ES-I3 (cell line): Measurements from ENCODE around the gene SARDH.

Experiments
- H3K36me3 ChIP-seq: 2 replicates; pipeline ENCODE4 v1.6.1; 2013; ENCODE audit warnings: mild to moderate bottlenecking, low read length, control low read depth, moderate library complexity; ENCODE audit not compliant: insufficient read depth
- H3K4me1 ChIP-seq: 2 replicates; pipeline ENCODE4 v1.6.1; 2013; ENCODE audit warnings: mild to moderate bottlenecking, control low read depth, low read length; ENCODE audit not compliant: insufficient read depth
- H3K9ac ChIP-seq: 2 replicates; pipeline ENCODE4 v1.6.1; 2013; ENCODE audit warnings: low read depth, mild to moderate bottlenecking, low read length, moderate library complexity
- H3K9me3 ChIP-seq: 2 replicates; pipeline ENCODE4 v1.6.1; 2013; ENCODE audit warnings: mild to moderate bottlenecking, low read length, moderate library complexity; ENCODE audit not compliant: control insufficient read depth, insufficient read depth

Gene SARDH

DNA sequence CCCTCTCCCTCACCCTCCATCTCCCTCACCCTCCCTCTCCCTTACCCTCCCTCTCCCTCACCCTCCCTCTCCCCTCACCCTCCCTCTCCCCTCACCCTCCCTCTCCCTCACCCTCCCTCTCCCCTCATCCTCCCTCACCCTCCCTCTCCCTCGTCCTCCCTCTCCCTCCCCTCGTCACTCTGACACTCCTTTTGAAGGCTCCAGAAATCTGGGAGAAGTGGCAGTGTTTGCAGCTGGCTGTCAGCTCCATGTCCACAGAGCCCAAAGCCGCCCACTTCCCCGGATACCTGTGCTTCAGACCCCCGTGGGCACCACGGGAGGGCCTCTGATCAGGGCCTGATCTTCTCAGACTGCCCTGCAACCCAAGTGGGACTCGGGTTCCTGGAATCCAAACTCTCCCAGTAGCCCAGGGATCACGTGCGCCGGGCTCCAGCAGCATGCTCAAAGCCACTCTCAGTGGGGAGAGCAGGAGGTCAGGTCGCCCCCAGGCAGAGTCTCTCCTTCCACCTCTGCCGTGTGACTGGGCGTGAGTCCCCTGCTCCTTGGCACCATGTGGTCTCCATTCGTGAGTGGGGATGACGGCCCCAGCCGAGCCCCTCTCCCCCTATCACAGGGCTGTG lies 68.9 kb downstream of the SARDH start:
- H3K36me3 ChIP-seq, result no peaks in the 10 kb centered on the region
- H3K9me3 ChIP-seq, result no peaks in the 10 kb centered on the region
- peaks cover 1% of the 10 kb centered on the region; the same call in 1 of the 2 replicates for H3K4me1 ChIP-seq
- no peak overlapping the region for H3K9ac ChIP-seq

DNA sequence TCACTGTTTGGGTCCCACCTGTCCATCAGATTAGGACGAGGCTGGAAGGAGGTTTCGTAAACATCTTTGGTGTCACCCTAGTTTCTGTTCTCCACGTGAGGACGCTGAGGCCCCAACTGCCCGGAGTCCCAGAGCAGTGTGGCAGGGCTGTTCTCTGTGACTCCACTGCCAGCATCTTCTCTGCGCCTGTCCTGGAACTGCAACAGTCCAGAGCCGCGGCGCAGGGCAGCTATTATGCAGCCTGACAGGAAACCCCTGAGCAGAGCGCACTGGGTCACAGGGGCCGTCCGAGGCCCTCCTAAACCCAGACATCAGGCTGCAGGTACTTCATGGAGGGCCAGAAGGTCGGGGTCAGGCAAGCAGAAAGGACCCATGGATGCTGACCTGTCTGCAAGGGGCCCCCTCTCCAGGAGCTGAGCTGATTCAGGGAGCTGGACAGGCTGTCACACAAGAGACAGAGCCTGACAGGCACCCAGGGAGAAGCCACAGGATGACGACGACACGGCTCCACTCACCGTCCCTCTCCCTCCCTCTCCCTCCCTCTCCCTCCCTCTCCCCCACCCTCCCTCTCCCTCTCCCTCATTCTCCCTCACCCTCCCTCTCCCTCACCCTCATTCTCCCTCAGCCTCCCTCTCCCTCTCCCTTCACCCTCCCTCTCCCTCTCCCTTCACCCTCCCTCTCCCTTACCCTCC lies 70.2 kb downstream of the SARDH start:
- Histone ChIP-seq H3K9me3 (no peaks in the 10 kb centered on the region), H3K36me3 (no peaks in the 10 kb centered on the region), H3K9ac (no peak overlapping the region), H3K4me1 (no peaks in the 10 kb centered on the region)

DNA sequence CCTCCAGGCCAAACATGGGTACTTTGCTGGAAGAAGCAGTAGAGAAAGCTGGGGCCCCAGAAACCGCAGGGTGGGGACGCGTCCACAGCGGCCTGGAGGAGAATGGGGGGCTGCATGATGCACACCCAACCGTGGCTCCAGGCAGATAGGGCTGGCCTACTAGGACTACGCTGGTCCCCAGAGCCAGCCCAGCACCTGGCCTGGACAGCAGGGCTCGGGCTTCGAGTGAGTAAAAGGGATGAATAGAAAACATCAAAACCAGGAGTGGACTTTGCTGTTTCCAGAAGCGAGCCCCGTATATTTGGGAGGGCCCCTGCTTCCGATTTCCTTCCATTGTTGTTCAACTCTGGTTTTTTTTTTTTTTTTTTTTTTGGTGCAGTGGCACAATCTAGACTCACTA lies 71.3 kb downstream of the SARDH start:
- Histone ChIP-seq H3K4me1 (no peaks in the 10 kb centered on the region), H3K36me3 (no peaks in the 10 kb centered on the region), H3K9ac (no peak overlapping the region), H3K9me3 (no peaks in the 10 kb centered on the region)

DNA sequence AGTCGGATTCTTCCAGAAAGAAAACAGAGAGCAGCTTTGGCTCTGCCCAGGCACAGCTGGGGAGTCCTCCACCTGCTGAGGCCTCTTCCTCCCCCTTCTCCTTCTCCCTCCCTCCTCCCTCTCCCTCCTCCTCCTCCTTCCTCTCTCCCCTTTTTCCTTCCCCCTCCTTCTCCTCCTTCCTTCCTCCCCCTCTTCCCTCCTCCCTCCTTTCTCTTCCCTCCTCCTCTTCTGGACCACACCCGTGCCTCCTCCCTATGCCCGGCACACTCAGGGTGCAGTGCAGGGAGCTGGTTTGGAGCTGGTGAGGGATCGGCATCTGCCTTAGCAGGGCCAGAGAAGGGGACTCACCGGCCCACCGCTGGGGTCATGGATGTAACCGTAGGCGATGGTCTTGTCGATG lies 71.8 kb downstream of the SARDH start:
- Histone ChIP-seq H3K36me3 (no peaks in the 10 kb centered on the region), H3K9me3 (no peaks in the 10 kb centered on the region), H3K4me1 (no peaks in the 10 kb centered on the region), H3K9ac (no peak overlapping the region)

DNA sequence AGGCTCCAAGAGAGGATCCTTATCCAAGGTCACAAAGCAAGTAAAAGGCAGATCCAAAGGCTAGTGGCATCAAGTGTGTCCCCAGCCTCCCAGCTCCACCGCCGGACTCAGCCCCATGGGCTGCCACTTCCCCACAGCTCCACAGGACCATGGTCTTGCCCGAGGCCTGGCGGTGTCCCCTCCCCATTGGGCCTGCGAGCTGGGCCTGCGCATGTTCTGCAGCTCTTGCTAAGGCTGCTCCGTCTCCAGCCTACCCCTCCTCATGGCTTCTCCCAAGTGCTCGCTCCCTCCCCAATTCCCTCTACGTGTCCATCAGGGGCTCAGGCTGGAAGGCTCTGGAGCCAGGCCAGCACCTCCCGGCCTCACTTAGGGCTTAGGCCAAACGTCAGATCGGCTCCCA lies 72.6 kb downstream of the SARDH start:
- Histone ChIP-seq H3K4me1 (no peaks in the 10 kb centered on the region), H3K36me3 (no peaks in the 10 kb centered on the region), H3K9ac (no peak overlapping the region), H3K9me3 (no peaks in the 10 kb centered on the region)

DNA sequence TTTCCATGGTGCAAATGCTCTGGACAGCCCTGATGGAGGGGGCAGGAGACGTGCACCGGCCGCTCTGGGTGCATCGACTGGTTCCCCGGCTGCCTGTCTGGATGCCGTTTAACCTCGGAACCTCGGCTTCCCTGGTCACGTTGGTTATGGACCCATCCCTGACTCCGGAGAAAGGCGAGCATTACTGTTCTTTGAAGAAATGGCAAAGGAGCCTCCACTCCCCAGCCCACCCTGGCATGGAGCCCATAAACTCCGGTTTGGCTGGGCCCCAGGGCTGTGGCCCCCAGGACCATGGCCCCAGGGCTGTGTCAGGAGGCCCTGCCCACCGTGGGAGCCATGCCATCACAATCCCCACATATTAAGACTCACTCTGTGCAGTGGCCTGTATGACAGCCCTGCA lies 73.1 kb downstream of the SARDH start:
- Histone ChIP-seq H3K9me3 (no peaks in the 10 kb centered on the region), H3K9ac (no peak overlapping the region), H3K4me1 (no peaks in the 10 kb centered on the region), H3K36me3 (no peaks in the 10 kb centered on the region)

DNA sequence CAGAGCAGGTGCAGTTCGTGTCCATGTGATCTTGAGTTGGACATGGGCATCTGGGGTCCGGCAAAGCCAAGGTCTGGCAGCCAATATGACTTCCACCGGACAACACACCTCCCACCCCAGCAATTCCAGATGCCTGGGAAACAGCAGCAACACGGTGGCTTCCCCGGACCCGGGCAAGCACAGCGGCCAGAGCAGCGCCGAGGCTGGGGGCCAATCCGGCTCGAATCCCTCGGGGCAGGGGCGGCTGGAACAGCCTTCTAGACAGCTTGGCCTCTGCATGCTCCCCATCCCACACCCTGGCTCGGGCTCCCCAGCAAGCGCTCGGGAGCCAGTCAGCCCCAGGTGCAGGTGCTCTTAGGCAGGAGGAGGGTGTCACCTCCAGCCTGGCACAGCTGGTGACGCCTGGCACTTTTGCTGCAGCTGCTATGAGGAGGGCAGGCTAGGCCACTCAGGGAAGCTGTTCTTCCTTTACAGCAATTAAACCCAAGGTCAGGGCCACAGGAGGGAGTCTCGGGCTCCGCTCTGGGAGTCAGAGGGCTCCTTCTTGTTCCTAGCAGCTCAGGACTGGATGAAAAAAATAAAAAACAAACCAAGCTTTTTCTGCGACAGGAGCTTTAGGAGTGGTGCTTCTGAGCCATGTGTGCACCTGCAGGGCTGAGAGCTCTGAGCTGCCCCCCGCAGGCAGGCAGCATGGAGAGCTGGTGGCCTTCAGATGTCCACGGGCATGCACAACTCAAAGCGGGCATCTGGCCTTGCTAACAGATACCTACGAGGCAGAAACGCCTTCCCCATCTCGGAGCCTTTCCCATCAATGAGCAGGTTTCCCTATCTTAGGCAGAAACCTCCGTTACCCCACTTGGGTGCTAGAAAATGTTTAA lies 73.7 kb downstream of the SARDH start:
- no peaks in the 10 kb centered on the region for H3K9me3 ChIP-seq
- no peak overlapping the region for H3K9ac ChIP-seq
- no peaks in the 10 kb centered on the region for H3K4me1 ChIP-seq
- no peaks in the 10 kb centered on the region for H3K36me3 ChIP-seq

DNA sequence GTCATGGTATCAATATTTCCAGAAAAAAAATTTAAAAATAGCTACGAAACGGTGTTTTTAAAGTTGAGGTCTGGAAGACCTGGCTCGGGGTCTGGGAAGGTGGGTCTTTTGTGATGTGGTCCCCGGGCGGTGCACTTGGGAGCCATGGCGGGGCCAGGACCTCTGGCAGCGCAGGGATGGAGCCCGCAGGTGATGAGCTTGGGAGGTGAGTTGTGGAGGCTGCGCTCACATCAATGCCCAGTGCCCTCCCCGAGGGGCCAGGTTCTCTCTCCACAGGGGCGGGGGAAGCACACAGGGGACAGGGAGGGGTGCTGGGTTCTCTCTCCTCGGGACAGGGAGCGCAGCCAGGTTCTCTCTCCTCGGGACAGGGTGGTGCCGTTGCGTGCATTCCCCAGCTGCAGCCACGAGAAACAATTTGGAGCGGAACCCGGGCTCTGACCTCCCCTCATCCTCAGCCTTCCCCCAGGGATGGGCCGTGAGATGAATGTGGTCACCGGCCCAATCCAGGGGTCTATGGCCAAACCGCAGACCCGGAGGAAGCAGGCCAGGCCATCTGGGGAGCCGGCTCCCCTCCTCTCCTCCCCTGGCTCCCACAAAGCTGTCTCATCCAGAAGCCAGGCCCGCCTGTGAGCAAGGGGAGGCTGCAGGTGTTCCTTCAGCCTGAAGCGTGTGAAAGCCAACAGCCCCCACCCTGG lies 76.2 kb downstream of the SARDH start:
- Histone ChIP-seq H3K9me3 (no peaks in the 10 kb centered on the region), H3K36me3 (no peaks in the 10 kb centered on the region), H3K9ac (no peak overlapping the region), H3K4me1 (no peaks in the 10 kb centered on the region)

DNA sequence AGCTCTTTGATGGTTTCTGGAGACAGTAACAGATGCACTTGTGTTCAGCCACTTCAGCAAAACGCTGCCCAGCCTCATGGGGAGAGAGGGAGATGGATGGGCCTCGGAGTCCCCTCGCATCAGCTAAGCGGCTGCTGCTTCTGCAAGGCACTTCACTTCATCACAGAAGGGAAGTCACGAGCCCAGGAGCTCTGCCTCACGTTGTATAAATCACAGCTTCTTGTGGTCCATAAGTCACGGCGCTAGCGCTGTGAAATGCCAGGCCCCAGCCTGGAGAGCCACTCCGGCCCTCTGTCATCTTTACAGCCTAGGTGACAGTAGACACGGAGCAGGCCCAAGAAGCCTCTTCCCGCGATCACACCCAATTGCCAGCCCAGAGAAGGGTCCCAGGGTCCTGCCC lies 78.6 kb downstream of the SARDH start:
- Histone ChIP-seq H3K4me1 (no peaks in the 10 kb centered on the region), H3K9ac (no peak overlapping the region), H3K36me3 (no peaks in the 10 kb centered on the region), H3K9me3 (no peaks in the 10 kb centered on the region)

DNA sequence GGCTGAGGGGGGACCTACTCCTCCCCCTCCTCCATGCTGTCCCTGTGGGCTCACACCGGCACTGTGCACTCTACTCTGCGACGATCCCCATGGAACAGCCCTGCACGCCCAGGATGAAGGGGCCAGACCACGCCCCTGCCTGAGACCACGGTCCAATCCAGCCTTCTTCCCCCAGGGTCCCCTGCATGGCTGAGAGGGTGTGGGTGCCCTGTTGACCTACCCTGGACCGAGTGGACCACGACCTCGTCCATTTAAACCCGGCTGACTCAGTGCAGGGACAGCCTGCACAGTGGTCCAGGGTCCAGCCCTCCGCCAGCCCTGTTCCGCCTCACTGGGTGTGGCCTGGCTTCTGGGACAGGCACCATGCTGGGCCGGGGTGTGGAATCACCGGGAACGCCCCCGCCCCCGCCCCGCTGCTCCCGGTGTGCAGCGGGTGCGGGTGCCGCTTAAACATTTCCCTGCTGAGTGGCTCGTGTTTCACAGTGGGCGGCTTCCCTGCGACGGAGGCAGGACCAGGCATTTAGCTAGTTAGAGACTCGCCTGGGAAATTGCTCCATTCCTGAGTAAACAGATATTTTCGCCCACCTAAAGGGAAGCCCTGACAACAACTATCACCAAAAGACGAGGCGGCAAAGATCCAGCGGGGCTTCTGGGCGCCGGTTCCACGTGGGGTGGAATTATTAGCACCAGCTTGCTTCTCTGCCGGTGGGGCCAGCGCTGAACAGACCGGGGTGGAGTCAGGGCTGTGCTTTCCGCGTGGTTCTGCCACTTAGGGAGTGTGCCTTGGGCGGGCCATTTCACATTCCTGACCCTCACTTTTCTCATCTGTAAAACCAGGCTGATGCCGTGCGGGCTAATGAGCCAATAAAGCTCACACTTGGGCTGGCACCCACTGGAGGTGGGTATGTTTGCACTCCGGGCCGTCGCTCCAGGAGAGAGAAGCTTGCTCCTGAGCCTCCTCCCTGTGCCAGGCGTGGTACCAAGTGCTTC lies 79.4 kb downstream of the SARDH start:
- Histone ChIP-seq H3K36me3 (no peaks in the 10 kb centered on the region), H3K9me3 (no peaks in the 10 kb centered on the region), H3K4me1 (no peaks in the 10 kb centered on the region), H3K9ac (peak overlapping the region; percentile 4; the same call in 1 of the 2 replicates)

DNA sequence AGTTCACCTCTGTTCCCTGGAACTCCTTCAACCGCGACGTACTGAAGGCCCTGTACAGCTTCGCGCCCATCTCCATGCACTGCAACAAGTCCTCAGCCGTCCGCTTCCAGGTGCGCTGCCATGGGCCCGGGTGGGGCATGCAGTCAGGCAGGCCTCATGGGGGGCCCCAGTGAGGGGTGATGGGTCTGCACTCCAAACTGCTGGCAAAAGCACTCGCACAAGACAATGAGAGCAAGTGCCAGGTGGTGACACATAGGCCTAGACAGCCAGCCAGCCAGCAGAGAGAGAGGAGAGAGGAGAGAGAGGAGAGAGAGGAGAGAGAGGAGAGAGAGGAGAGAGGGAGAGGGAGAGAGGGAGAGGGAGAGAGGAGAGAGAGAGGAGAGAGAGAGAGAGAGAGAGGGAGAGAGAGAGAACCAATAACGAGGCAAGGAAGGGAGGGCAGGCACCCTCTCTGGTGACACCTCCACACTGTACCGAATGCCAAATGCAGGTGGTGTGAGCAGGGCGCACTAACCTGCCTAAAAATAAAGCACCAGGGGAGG lies 81.0 kb downstream of the SARDH start:
- H3K9me3 ChIP-seq, result no peaks in the 10 kb centered on the region
- H3K36me3 ChIP-seq, result no peaks in the 10 kb centered on the region
- H3K4me1 ChIP-seq, result no peaks in the 10 kb centered on the region
- no peak overlapping the region for H3K9ac ChIP-seq

DNA sequence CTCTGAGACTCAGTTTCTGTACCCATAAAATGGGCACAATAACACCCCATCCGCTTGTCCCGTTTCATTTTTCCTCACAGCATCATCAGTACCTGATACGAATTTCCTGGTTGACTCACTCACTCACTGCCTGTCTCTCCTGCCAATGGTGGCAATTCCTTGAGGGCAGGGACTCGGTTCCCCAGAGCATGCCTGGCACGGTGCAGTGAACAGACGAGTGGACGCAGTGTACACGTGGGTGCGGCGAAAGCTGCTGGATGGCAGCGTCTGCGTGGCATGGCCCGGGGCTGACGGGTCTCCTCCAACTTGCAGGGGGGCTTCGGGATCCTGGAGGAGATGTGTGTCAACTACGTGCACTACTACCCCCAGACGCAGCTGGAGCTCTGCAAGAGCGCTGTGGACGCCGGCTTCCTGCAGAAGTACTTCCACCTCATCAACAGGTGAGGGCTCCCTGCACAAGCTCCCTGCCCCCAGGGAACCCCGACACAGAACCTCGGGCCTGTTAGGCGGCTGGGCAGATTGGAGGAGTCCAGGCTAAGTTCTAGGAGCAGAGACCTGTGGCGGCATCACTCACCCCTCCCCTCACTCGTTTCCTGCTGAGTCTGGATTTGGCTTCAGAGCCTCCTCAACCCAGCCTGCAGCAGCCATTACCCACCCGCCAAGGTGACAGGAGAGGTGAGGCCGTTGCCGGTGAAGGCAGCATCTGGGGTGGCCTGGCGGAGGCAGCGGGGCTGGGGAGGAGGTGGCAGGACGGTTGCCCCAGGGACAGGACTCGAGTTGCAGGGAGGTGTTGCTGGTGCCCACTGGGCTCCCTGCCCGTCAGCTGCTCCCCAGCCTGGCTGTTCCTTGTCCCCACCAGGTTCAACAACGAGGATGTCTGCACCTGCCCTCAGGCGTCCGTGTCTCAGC lies 81.7 kb downstream of the SARDH start:
- no peaks in the 10 kb centered on the region for H3K4me1 ChIP-seq
- H3K36me3 ChIP-seq, result no peaks in the 10 kb centered on the region
- no peak overlapping the region for H3K9ac ChIP-seq
- H3K9me3 ChIP-seq, result no peaks in the 10 kb centered on the region
